Islet precursor cell (in vitro differentiated cells): Measurements from ENCODE around the gene CD200.
"Not testable (repeated sequence)": the region's sequence is repeated elsewhere in the genome, so short reads cannot be mapped to it uniquely, and the experiment has no call there.

Experiments
- DNase-seq: peaks from one replicate; pipeline ENCODE4 v3.0.0-alpha.2; 2018

Gene CD200

DNA sequence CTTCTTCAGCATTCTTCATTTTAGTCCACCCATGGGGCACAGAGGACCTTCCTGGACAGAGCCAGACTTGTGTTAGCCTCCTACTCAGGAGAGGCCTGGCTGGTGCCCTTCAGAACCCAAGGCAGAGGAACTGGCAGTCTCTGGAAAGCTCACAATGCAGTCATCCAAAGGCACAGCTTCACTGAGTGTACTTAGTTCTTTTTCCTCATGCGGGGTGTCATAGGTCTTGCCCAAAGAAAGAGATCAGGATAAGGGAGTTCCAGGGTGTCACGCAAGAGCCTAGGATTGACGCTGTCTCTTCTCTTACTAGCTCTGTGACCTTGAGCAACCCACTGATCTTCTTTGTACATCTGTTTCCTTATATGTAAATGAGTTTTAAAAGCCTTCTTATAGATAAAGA, 58.7 kb downstream of the CD200 start:
- DNase-seq = no peak

DNA sequence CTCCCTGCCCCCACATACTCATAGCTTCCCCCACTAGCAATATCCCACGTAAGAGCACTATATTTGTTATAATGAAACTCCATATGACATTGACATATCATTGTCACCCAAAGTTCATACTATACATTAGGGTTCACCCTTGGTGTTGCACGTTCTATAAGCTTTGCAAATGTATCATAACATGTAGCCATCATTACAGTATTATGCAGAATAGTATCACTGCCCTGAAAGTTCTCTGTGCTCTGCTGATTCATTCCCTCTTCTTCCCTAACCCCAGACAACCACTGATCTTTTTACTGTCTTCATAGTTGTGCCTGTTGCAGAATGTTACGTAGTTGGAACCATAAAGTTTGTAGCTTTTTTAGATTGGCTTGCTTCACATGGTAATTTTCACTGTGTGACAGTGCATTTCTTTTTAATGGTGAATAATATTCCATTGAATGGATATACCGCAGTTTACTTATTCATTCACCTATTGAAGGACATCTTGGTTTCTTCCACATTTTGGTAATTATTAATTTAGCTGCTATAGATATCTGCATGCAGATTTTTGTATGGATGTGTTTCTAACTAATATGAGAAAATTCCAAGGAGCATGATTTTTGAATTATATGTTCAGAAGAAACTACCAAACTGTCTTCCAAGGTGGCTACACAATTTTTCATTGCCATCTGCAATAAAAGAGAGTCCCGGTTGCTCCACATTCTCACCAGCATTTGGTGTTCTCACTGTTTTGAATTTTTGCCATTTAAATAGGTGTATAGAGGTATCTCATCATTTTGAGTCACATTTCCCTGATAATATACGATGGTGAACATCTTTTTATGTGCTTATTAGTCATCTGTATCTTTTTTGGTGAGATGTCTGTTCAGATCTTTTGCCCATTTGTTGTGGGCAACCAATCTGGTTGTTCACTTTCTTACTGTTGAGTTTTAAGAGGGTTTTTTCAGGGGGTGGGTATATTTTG, 59.7 kb downstream of the CD200 start:
- no peak for DNase-seq

DNA sequence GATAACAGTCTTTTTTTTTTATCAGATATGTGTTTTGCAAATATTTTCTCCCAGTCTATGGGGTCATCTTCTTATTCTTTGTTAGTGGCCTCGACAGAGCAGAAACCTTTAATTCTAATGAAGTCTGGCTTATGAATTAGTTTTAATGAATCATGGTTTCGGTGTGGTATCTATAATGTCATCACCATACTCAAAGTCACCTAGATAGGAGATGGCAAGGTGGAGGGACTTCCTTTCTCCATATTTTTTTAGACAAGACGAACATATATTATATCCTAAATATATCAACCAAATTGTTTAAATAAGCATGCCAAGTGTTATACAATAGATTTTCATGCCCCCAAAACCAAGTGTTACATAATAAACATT, 60.4 kb downstream of the CD200 start:
- no peak for DNase-seq

DNA sequence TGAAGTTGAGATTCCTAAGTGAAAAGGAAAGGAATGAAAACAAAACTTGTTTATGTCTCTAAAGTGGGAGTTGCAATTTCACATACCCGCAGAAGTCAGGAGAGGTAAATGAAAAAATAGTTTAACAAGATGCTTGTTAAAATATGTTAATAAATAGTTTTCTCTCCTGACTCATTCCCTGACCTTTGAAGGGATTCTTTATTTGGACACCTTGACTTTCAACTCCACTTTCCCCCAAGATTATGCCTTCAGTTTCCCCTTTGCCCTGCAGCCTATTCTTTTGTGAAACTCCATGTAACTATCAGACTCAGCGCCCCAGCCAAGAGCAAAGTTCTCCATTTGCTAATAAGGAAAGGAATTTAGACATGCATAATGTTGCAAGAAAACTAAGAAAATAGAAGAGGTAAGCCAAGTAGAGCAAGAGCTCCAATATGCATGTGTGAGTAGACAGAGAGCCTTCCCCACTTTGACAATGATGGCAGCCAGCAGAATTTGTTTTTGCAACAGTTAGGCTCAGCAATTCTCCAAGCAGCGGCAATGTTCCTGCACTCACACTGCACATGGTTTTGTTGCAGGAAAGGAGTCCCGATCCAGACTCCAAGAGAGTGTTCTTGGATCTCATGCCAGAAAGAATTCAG, 61.2 kb downstream of the CD200 start:
- no peak for DNase-seq

DNA sequence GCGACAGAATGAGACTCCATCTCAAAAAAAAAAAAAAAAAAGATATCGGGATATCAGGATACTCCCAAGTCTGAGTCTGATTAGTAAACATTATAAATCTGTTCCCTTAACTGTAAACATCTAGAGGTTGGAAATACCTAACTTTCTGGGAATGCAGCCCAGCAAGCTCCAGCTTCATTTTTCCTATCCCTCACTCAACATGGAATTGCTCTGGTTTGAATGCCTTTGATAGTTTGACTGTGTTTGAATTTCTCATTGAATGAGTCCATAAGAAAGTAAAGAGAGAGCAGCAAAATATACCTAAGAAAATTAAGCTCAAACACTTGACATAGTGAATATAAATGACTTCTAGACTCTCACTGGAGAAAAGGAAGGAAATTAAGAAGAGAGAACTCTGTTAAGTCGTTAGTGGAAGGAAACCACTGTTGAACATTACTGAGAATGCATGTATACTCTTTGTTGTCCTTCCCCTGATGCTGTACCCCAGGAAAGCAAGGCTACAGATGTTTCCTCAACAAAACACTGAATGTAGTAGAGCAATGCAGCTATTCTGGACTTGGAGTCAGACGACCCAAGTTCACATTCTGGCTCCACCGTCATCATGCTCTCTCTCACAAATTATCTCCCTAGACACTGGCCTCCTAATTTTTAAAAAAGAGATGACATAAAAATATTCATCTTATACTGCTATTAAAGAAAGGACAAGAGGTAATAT, 62.4 kb downstream of the CD200 start:
- no peak for DNase-seq

DNA sequence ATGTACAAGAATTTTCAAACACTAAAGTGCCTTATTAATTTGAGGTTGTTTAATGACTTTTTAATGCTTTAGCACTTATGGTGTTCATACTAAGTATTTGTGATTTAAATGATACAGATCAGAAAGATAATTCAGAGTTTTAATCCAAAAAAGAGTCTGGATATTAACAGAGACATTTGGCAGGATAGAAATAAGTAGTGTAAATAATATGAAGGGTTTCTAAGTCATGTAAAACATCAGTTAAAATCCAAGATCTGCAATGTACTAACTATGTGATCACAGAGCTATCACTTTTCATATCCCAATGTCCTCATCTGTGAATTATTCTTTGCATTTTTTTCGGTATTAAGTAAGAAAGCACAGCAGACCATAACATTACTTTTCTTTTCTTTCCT, 62.9 kb downstream of the CD200 start:
- DNase-seq = no peak

DNA sequence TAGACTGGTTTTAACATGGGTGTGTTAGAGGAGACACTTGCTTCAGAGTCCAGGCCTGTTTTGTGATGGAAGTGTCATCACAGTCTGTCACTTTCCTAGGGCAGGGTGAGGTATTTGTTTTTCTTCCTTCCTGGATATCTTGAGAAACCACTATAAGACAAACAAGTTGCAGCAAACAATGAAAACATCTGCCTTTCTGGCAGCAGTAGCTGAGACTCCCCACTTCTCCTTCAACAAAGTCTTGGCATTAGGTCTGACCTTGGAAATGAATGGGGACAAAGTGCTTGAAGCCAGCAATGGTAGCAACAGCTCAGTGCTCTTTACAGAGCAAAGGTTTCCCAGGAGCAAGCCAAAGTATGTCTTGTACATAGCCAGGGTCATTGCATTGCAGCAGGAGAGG, 64.6 kb downstream of the CD200 start:
- no peak for DNase-seq

DNA sequence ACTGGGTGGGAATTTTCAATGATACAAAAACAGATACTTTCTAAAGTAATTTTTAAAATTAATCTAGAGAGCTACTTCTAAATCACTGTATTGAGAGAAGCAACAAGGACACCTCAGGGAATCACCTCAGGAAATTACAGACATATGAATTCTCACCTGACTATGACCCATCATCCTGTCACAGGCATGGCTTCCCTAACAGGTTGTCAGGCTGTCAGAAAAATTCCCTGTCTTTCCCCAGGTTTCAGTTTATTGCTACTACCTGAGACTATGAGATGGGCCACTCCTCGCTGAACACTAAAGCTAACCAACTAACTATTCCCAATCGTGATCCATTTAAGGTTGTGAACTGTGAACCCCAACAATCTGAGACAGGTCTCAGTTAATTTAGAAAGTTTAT, 66.1 kb downstream of the CD200 start:
- no peak for DNase-seq

DNA sequence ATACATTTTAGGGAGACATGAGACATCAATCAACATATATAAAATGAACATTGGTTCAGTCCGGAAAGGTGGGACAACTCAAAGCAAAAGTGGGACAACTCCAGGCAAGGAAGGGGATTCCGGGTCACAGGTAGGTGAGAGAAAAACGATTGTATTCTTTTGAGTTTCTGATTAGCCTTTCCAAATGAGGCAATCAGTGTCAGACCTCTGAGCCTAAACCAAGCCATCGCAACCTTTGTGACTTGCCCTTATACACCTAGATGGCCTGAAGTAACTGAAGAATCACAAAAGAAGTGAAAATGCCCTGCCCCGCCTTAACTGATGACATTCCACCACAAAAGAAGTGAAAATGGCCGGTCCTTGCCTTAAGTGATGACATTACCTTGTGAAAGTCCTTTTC, 66.6 kb downstream of the CD200 start:
- DNase-seq = not testable (repeated sequence)

DNA sequence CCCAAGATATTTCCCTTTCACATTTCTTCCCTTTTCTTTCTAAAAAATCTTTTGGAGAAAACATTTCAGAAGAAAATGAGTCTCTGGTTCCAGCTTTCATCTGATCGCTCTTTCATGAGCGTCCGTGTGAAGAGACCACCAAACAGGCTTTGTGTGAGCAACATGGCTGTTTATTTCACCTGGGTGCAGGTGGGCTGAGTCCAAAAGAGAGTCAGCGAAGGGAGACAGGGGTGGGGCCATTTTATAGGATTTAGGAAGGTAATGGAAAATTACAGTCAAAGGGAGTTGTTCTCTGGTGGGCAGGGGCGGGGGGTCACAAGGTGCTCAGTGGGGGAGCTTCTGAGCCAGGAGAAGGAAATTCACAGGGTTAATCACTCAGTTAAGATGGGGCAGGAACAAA, 67.4 kb downstream of the CD200 start:
- not testable (repeated sequence) for DNase-seq

DNA sequence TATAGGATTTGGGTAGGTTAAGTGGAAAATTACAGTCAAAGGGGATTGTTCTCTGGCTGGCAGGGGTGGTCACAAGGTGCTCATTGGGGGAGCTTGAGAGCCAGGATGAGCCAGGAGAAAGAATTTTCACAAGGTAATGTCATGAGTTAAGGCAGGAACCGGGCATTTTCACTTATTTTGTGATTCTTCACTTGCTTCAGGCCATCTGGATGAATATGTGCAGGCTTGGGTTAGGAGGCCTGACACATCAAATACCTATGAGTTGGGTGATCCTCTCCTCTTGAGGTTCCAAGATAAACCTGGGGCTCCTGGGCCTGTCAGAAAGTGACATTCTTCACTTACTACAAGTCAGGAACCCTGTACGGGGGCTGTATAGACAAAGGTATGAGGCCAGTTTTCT, 68.7 kb downstream of the CD200 start:
- DNase-seq = no peak

DNA sequence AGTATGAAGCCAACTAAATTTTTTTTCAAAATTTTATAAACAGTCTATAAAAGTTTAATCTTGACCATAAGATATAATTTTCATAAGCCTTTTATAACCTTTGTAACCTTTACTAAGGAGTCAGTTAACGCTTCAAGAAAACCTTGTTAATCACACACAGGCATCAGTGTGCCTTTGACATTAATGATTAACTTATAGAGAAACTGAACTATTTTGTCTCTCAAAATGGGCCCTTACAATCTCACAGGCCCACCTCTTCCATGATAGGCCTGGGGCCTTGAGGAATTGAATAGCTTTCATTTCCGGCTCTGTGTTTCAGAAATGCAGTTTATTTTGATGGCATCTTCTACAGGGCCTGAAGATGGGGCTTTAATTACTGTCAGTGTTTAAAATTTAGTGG, 70.1 kb downstream of the CD200 start:
- no peak for DNase-seq

DNA sequence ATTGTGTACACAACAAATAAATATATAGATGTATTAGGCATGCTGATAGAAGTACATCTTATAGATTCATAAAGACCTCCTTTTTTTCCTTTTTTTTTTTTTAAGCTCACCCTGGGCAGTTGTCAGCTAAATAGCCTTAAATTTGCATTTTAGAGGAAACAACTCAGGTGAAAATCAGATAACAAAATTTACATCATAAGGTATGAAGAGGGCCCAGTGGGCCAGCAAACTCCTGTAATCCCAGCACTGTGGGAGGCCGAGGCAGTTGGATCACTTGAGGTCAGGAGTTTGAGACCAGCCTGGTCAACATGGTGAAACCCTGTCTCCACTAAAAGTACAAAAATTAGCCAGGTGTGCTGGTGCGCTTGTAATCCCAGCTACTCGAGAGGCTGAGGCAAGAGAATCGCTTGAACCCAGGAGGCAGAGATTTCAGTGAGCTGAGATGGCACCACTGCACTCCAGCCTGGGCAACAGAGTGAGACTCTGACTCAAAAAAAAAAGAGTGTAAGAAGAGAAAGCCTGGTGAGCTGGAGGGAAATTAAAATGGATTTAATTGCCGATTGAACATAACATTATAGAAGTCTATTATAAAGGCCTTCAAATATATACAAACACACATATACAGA, 72.1 kb downstream of the CD200 start:
- not testable (repeated sequence) for DNase-seq

DNA sequence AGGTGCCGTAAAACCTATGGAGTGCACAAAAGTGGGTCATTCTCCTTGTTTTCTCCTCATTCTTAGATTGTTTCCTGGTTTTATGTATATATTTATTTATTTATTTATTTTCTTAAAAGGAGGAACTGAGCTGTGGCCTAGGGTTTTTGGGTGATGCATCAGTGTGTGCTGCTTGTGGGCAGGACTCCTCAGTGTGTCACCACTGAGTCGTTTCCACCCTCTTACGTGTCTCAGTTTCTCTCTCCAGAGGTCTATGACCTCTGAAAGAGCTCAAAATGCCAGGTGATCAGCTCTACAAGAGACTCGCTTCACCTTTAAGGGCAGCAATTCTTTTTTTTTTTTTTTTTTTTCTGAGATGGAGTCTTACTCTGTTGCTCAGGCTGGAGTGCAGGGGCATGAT, 72.9 kb downstream of the CD200 start:
- no peak for DNase-seq

DNA sequence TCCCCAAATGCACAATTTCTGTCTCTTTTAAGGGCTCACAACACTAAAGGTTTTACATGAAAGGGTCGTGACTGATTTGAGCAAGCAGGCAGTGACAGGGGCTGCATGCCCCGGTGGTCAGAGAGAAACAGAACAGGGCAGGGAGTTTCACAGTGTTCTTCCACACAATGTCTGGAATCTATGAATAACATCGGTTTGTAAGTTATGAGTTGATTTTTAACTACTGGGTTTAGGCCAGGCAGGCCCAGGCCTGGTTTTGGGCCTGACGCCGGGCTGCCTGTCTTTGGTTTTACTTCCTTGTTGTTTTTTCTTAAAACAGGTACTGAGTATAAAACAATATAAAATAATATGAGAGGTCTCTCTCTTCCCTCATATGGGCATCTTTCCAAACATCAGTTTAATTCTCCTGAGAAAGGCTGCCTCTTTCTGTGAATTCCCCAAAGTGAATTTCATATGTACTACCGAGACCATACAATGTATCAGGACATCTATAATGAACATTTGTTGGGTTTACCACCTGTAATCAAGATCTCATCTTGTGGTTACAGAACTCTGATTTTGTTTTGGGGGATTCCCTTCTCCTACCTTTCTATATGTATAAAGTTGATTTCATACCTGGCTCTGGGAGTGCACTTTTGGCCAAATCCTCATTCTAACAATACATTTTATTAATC, 74.4 kb downstream of the CD200 start:
- no peak for DNase-seq

DNA sequence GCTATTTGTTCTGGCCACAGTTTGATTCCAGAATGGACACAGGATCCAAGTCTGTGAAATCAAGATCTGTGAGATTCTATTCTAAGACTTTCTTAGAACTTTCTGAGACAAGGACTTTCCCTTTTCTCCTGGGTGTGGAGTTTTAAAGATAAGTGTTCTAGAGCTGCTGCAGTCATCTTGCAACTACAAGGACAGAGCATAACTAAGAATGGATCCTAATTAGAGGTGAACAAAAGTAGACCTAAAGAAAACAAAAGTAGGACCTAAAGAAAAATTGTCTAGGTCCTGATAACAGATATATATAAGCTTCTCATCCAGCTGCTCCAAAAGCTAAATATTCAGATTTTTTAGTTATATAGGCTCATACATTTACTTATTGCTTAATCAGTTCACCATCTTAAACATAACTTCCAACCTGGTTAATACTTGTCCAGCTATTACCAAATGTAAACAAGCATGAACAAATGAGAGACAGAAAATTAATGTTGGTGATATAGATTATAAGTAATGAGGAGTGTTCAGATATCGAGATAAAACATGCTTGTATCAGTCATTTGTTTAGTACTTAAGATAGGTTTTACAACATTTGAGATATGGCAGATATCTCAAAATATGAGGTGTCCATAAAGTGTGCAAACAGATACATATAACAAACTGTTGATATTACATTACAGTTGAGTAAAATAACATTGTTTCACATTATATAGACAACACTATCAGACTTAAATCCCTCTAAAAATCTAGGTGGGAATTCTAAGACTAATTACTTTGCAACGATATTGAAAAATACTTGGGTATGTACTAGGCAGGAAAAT, 75.1 kb downstream of the CD200 start:
- no peak for DNase-seq

DNA sequence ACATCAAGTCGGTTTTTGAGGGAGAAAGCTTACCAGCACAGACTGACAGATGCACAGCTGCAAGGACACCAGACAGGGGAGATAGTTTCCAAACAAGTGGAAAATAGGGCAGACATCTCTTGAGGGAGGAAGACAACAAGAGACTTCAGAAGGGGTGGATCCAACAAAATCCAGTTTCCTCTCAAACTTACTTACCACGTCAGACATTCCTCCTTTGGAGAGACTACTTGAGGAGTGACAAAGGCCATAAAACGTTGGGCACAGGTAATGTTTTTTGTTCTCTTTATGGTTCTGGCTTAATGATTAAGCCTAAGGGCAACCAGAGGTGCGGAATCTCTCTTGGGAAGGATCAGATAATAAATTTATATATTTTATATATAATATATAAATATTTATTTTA, 76.1 kb downstream of the CD200 start:
- no peak for DNase-seq

DNA sequence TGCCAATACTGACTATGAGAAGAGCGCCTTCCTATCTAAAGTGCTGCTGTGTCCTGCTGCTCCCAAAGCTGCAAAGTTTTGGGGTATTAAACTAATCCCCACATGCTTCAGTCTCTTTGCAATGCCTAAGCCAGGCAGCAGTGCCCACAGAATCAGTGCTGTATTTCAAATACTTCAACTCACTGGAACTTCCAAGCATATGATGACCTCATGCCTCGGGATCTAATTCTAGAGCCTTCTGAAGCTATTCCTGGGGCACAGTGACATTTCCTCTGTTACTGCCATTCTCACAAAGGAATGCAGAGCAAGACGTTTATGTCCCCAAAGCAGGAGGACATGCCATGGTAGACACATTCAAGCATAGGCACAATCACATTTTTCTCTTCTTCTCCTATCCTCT, 78.5 kb downstream of the CD200 start:
- DNase-seq = no peak
